HEK293 (cell line): ENCODE results near the gene TAL1.
"Not testable (repeated sequence)": the region's sequence is repeated elsewhere in the genome, so short reads cannot be mapped to it uniquely, and the experiment has no call there.

Experiments used
- CTCF ChIA-PET: fragments of 350-600 bp; formaldehyde crosslinking; extraction: SDS; loops from one replicate; lab custom pipeline; 2021; ENCODE audit warnings: antibody characterized with exemption; lab: Yijun Ruan, JAX
- POLR2A ChIA-PET: fragments of 300-600 bp; formaldehyde crosslinking; extraction: SDS; loops from one replicate; lab custom pipeline; 2020; ENCODE audit warnings: antibody characterized with exemption, inconsistent platforms; lab: Yijun Ruan, JAX
- H3K27ac ChIP-seq: fragments of 200-500 bp; sonication (Bioruptor generic); 2 replicates; pipeline ENCODE4 v1.5.1; 2014; ENCODE audit warnings: low read depth, low read length, control low read depth, inconsistent platforms; ENCODE audit errors: extremely low read depth
- H3K36me3 ChIP-seq, 2 experiments: fragments of 200-500 bp in 1 of 2; sonication (Bioruptor generic) in 1 of 2; 1 replicate in 1 of 2; 2 replicates in 1 of 2; pipeline ENCODE4 v1.5.1; 2014 to 2017; ENCODE audit warnings: inconsistent platforms in 2 of 2, low read length in 2 of 2; ENCODE audit not compliant: control insufficient read depth in 2 of 2, insufficient read depth in 1 of 2
- H3K4me1 ChIP-seq: fragments of 200-500 bp; sonication (Bioruptor generic); 2 replicates; pipeline ENCODE4 v1.5.1; 2014; ENCODE audit warnings: mild to moderate bottlenecking, low read length, inconsistent platforms; ENCODE audit not compliant: control insufficient read depth, insufficient read depth
- H3K4me3 ChIP-seq: 2 replicates; pipeline ENCODE4 v1.5.1; 2011; ENCODE audit warnings: low read depth, mild to moderate bottlenecking, control low read depth, low read length, moderate library complexity
- H3K9me3 ChIP-seq: fragments of 200-500 bp; sonication (Bioruptor generic); 2 replicates; pipeline ENCODE4 v1.5.1; 2014; ENCODE audit warnings: low read depth, low read length, inconsistent platforms; ENCODE audit not compliant: control insufficient read depth, insufficient read depth
- EGR2 ChIP-seq: fragments of 450-650 bp; formaldehyde crosslinking; IDR thresholded peaks from 2 replicates; pipeline ENCODE4 v1.5.1; 2016; ENCODE audit warnings: low read depth, missing biosample characterization, missing genetic modification characterization
- GLIS1 ChIP-seq: fragments of 450-650 bp; formaldehyde crosslinking; IDR thresholded peaks from 2 replicates; pipeline ENCODE4 v1.5.1; 2016; ENCODE audit warnings: missing biosample characterization, missing genetic modification characterization
- KLF7 ChIP-seq: fragments of 450-650 bp; formaldehyde crosslinking; IDR thresholded peaks from 2 replicates; pipeline ENCODE4 v1.5.1; 2016; ENCODE audit warnings: missing biosample characterization, missing genetic modification characterization, borderline replicate concordance
- OSR2 ChIP-seq: fragments of 450-650 bp; formaldehyde crosslinking; IDR thresholded peaks from 2 replicates; pipeline ENCODE4 v1.5.1; 2016; ENCODE audit warnings: missing biosample characterization, missing genetic modification characterization
- PRDM4 ChIP-seq: fragments of 450-650 bp; formaldehyde crosslinking; IDR thresholded peaks from 2 replicates; pipeline ENCODE4 v1.5.1; 2017; ENCODE audit warnings: missing biosample characterization, missing genetic modification characterization
- SCRT2 ChIP-seq: fragments of 450-650 bp; formaldehyde crosslinking; IDR thresholded peaks from 2 replicates; pipeline ENCODE4 v1.5.1; 2016; ENCODE audit warnings: missing biosample characterization, missing genetic modification characterization
- ZBTB48 ChIP-seq: fragments of 450-650 bp; formaldehyde crosslinking; IDR thresholded peaks from 2 replicates; pipeline ENCODE4 v1.5.1; 2016; ENCODE audit warnings: missing biosample characterization, missing genetic modification characterization
- ZFHX2 ChIP-seq: fragments of 450-650 bp; formaldehyde crosslinking; conservative IDR thresholded peaks from 2 replicates; pipeline ENCODE4 v1.5.1; 2016; ENCODE audit warnings: missing biosample characterization, missing genetic modification characterization
- ZNF10 ChIP-seq: fragments of 450-650 bp; formaldehyde crosslinking; IDR thresholded peaks from 2 replicates; pipeline ENCODE4 v1.5.1; 2017; ENCODE audit warnings: missing biosample characterization, missing genetic modification characterization
- ZNF19 ChIP-seq: fragments of 450-650 bp; formaldehyde crosslinking; IDR thresholded peaks from 2 replicates; pipeline ENCODE4; 2016; ENCODE audit warnings: missing biosample characterization, missing genetic modification characterization, low read depth
- ZNF223 ChIP-seq: fragments of 450-650 bp; formaldehyde crosslinking; IDR thresholded peaks from 2 replicates; pipeline ENCODE4 v1.5.1; 2016; ENCODE audit warnings: missing biosample characterization, missing genetic modification characterization
- ZNF416 ChIP-seq: fragments of 450-650 bp; formaldehyde crosslinking; IDR thresholded peaks from 2 replicates; pipeline ENCODE4 v1.5.1; 2016; ENCODE audit warnings: missing biosample characterization, missing genetic modification characterization
- ZNF514 ChIP-seq: fragments of 450-650 bp; formaldehyde crosslinking; IDR thresholded peaks from 2 replicates; pipeline ENCODE4 v1.5.1; 2016; ENCODE audit warnings: missing biosample characterization, missing genetic modification characterization
- ZNF548 ChIP-seq: fragments of 450-650 bp; formaldehyde crosslinking; IDR thresholded peaks from 2 replicates; pipeline ENCODE4 v1.5.1; 2016; ENCODE audit warnings: missing biosample characterization, missing genetic modification characterization
- ZNF560 ChIP-seq: fragments of 450-650 bp; formaldehyde crosslinking; IDR thresholded peaks from 2 replicates; pipeline ENCODE4 v1.5.1; 2017; ENCODE audit warnings: missing biosample characterization, missing genetic modification characterization, borderline replicate concordance
- ZNF571 ChIP-seq: fragments of 450-650 bp; formaldehyde crosslinking; IDR thresholded peaks from 2 replicates; pipeline ENCODE4 v1.5.0; 2017; ENCODE audit warnings: missing biosample characterization, missing genetic modification characterization
- ZNF580 ChIP-seq: fragments of 450-650 bp; formaldehyde crosslinking; IDR thresholded peaks from 2 replicates; pipeline ENCODE4 v1.5.1; 2016; ENCODE audit warnings: missing biosample characterization, missing genetic modification characterization
- ZNF791 ChIP-seq: fragments of 450-650 bp; formaldehyde crosslinking; IDR thresholded peaks from 2 replicates; pipeline ENCODE4 v1.5.1; 2016; ENCODE audit warnings: missing biosample characterization, missing genetic modification characterization
- TF ChIP-seq, protein P1 (sequence below): fragments of 450-650 bp; formaldehyde crosslinking; IDR thresholded peaks from 2 replicates; pipeline ENCODE4 v1.5.1; 2016; ENCODE audit warnings: missing biosample characterization, missing genetic modification characterization

TAL1 gene

DNA sequence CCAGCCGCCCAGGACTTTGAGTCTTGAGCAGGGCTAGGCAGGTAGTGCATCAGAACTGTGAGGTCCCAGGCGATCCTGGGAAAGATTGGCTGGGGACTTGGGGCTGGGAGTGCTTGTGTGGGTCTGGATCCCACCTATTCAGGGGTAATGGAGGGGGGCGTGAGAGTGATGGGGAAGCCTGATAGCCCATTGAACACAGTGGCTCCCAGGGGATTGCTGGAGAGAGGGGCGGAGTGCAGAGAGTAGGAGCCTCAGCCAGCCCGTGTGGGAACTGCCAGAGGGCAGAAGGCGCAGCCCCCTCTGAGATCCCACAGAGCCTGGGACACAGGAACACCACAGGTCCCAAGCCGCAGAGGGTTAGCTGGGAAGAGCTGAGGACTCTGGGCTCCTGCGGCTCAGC, 22.9 kb downstream of the TAL1 start (continued):
- TF ChIP-seq ZNF580 (no peak), KLF7 (tag by site-specific recombination) (no peak), ZNF10 (tag by site-specific recombination) (no peak)
- TF ChIP-seq, all 188 proteins: peak for 2

- Histone ChIP-seq H3K9me3 (no peaks in the 10 kb centered on the region), H3K36me3 (no peaks in the 10 kb centered on the region), H3K27ac (no peak overlapping the region), H3K4me1 (no peaks in the 10 kb centered on the region), H3K4me3 (no peak overlapping the region)
- ChIA-PET POLR2A (no interaction called here), CTCF (interaction anchor here (0.6 to 2.0 kb wide), 2 partner anchors 15 to 48 kb away, joined by 3 to 10 read pairs; no protein-coding TSS in a partner anchor)
- TF ChIP-seq ZBTB48: peak; percentile 87
- TF ChIP-seq, protein P1, sequence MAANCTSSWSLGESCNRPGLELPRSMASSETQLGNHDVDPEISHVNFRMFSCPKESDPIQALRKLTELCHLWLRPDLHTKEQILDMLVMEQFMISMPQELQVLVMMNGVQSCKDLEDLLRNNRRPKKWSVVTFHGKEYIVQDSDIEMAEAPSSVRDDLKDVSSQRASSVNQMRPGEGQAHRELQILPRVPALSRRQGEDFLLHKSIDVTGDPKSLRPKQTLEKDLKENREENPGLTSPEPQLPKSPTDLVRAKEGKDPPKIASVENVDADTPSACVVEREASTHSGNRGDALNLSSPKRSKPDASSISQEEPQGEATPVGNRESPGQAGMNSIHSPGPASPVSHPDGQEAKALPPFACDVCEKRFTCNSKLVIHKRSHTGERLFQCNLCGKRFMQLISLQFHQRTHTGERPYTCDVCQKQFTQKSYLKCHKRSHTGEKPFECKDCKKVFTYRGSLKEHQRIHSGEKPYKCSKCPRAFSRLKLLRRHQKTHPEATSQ (tag by site-specific recombination): no peak
Observed at GRCh38 chr1:47208374-47208850, 23.6 kb downstream of the TAL1 start.

DNA sequence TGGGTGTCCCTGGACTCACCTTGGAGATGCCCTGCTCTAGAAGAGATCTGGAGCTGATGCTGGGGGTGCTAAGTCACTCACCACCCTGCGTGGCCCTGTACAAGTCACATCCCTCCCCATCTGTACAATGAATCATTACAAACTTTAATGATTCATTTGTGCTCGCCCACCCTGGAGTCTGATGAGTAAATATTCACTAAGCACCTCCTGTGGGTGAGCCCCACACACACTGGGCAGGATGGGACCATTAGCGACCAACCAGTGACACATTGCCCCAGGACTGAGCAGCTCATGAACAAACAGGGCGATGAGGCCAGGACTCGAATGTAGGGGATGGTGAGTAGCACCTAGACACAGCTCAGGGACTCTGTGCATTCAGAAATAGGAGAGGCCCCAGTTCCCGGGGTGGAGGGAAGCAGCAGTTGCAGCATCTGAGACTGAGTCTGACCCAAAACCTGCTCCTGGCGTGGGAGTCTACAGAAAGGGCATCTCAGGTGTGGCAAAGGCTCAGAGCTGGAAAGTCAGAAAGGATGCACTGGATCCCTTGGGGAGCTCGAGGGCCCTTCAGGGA, 24.1 kb downstream of the TAL1 start:
- Histone ChIP-seq H3K36me3 (no peaks in the 10 kb centered on the region), H3K9me3 (no peaks in the 10 kb centered on the region), H3K27ac (no peak overlapping the region), H3K4me3 (no peak overlapping the region), H3K4me1 (no peaks in the 10 kb centered on the region)
- TF ChIP-seq SCRT2 (tag by site-specific recombination): no peak
- peak; percentile 27; the same call in 1 of the 2 replicates for TF ChIP-seq ZFHX2 (tag by site-specific recombination)
- TF ChIP-seq ZNF560 (tag by site-specific recombination): no peak
- TF ChIP-seq GLIS1 (tag by site-specific recombination): peak; percentile 16; the same call in 1 of the 2 replicates
- TF ChIP-seq EGR2 (tag by site-specific recombination): 0 out of 2 replicates have a peak, but pooled peaks have one; percentile 25
- TF ChIP-seq ZNF571 (tag by site-specific recombination): no peak
- POLR2A ChIA-PET: no interaction called here
- CTCF ChIA-PET: interaction anchor here (0.6 to 2.0 kb wide), 5 partner anchors 15 to 110 kb away, joined by 3 to 10 read pairs (median 3); no protein-coding TSS in a partner anchor

DNA sequence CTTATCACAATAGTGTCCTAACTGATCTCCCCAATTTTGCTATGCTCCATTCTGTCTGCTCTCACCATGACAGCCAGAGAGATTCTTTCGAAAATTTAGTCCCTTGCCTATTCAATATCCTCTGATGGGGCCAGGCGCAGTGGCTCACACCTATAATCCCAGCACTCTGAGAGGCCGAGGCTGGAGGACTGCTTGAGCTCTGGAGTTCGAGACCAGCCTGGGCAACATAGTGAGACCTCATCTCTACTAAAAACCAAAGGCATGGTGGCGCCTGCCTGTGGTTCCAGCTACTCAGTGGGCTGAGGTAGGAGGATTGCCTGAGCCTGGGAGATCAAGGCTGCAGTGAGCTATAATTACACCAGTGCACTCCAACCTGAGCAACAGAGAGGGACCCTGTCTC, 26.1 kb downstream of the TAL1 start:
- Histone ChIP-seq H3K27ac (no peak overlapping the region), H3K4me3 (no peak overlapping the region), H3K4me1 (no peaks in the 10 kb centered on the region), H3K36me3 (no peaks in the 10 kb centered on the region), H3K9me3 (no peaks in the 10 kb centered on the region)
- TF ChIP-seq ZNF416 (tag by site-specific recombination) (no peak), ZNF548 (tag by site-specific recombination) (no peak), ZNF19 (tag by site-specific recombination) (no peak), ZNF223 (tag by site-specific recombination) (no peak), ZNF791 (tag by site-specific recombination) (no peak), OSR2 (no peak), ZNF514 (tag by site-specific recombination) (no peak), PRDM4 (tag by site-specific recombination) (no peak)
- ChIA-PET POLR2A (no interaction called here), CTCF (interaction anchor here (2.6 kb wide), 1 partner anchor 13 kb away, joined by 16 read pairs; no protein-coding TSS in a partner anchor)

DNA sequence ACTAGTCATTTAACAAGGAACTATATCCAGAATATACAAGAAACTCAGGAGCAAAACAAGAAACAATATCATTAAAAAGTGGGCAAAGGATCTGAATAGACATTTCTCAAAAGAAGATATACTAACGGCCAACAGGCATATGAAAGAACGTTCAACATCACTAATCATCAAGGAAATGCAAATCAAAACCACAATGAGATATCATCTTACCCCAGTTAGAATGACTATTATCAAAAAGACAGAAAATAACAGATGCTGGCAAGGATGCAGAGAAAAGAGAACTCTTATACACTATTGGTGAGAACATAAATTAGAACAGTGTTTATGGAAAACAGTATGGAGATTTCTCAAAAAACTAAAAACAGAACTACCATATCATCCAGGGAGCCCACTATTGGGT, 28.5 kb downstream of the TAL1 start:
- H3K4me1 ChIP-seq, H3K27ac ChIP-seq, POLR2A ChIA-PET, H3K9me3 ChIP-seq, H3K36me3 ChIP-seq, H3K4me3 ChIP-seq: not testable (repeated sequence)
- CTCF ChIA-PET: interaction anchor here (1.4 to 2.6 kb wide), 3 partner anchors 10 to 60 kb away, joined by 6 to 14 read pairs (median 14); no protein-coding TSS in a partner anchor
